Keratinocyte (primary cell): ENCODE measurements around the gene TPT1.

Source experiments
- EZH2 ChIP-seq: IDR thresholded peaks from one replicate; pipeline ENCODE4 v1.6.1; 2012; ENCODE audit warnings: inconsistent platforms, mild to moderate bottlenecking, low read length, moderate library complexity
- TF ChIP-seq, protein P1 (sequence below), 3 experiments: IDR thresholded peaks in 1 of 3; conservative IDR thresholded peaks in 1 of 3; optimal IDR thresholded peaks in 1 of 3; 2 replicates in 2 of 3; 3 replicates in 1 of 3; pipeline versions ENCODE3 to v1.5.1; 2011; ENCODE audit warnings: low read length in 3 of 3, mild to moderate bottlenecking in 3 of 3, moderate library complexity in 2 of 3, control low read depth in 1 of 3, inconsistent platforms in 1 of 3; ENCODE audit not compliant: insufficient read depth in 2 of 3; ENCODE audit errors: extremely low read depth in 1 of 3

DNA sequence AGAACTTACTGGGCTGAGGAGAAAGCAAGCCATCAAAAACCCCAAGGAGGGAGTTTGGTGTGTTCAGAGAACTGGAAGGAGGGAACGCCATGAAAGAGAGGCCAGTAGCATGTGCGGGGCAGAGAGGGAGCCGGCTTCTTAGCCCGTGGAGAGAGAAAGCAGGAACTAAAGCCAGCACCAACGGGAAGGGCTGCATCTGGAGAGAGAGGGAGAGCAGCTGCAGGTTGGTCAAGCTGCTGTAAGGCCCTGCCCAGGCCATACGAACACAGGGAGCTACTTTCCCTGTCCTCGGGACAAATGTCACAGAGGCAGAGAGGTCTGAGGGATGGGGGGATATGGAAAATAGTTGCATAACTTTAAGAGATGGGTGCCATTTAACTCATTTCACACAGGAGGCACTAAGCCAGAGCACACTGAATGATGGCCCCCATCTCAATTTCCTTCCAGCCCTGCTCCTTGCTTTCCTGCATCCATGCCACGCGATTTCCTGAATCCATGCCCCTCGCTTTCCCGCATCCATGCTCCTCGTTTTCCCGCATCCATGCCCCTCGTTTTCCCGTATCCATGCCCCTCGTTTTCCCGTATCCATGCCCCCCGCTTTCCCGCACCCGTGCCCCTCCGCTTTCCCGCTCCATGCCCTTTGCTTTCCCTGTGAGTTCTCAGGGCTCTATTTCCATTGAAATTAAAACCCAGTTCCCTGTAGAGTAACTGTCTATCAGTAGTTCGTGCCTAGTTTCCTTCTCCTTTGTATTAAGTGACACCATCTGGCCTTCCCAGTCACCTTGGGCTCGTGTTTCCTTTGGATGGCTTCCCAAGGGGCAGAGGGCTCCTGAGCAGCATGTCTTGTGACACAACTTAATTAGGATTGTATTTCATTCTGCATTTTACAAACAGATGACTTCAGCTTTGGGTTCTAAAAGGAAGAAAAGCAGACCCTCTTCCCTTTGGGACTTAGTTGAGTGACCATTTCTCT is 31.5 kb upstream of the TPT1 start:
- TF ChIP-seq, protein P1, sequence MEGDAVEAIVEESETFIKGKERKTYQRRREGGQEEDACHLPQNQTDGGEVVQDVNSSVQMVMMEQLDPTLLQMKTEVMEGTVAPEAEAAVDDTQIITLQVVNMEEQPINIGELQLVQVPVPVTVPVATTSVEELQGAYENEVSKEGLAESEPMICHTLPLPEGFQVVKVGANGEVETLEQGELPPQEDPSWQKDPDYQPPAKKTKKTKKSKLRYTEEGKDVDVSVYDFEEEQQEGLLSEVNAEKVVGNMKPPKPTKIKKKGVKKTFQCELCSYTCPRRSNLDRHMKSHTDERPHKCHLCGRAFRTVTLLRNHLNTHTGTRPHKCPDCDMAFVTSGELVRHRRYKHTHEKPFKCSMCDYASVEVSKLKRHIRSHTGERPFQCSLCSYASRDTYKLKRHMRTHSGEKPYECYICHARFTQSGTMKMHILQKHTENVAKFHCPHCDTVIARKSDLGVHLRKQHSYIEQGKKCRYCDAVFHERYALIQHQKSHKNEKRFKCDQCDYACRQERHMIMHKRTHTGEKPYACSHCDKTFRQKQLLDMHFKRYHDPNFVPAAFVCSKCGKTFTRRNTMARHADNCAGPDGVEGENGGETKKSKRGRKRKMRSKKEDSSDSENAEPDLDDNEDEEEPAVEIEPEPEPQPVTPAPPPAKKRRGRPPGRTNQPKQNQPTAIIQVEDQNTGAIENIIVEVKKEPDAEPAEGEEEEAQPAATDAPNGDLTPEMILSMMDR (optimal IDR thresholded peaks at IDR 0.05 in 1 of 3, IDR thresholded peaks at IDR 0.05 in 1 of 3, conservative IDR thresholded peaks at IDR 0.05 in 1 of 3; ENCODE audit: extremely low read depth in 1 of 3, insufficient read depth in 2 of 3, low read length in 3 of 3), result no peak
- no peak for TF ChIP-seq EZH2
